Activated CD8-positive, alpha-beta T cell treated with anti-CD3 and anti-CD28 coated beads for 36 hours (primary cell): ENCODE results near the gene TMEM169. TPM values are rescaled to one million over a fixed set of nuclear protein-coding genes. Genes with fewer than 3 reads are reported as not detected.

ENCODE experiments used
- ATAC-seq: fragments of 200-7000 bp; cut with Tn5 transposase; one replicate; pipeline ENCODE4 v1.10.0; 2021; ENCODE audit warnings: mild to moderate bottlenecking, moderate library complexity
- CTCF ChIA-PET: fragments of 350-600 bp; sonication (Branson Sonifier 250); formaldehyde crosslinking; loops from one replicate; lab custom pipeline; 2021; ENCODE audit warnings: antibody characterized with exemption; lab: Charles Lee
- POLR2A ChIA-PET: fragments of 350-600 bp; sonication (Branson Sonifier 250); formaldehyde crosslinking; loops from one replicate; lab custom pipeline; 2021; ENCODE audit warnings: antibody characterized with exemption; lab: Charles Lee
- DNase-seq: peaks from one replicate; pipeline ENCODE4 v3.0.0-alpha.2; 2020
- H3K27ac Mint-ChIP-seq: one replicate; pipeline ENCODE4 v1.8.0; 2021; ENCODE audit warnings: mild to moderate bottlenecking, mixed read lengths
- H3K27me3 Mint-ChIP-seq: one replicate; pipeline ENCODE4 v1.8.0; 2021; ENCODE audit warnings: mixed read lengths
- H3K36me3 Mint-ChIP-seq: one replicate; pipeline ENCODE4 v1.8.0; 2021; ENCODE audit warnings: low read depth, mixed read lengths
- H3K4me1 Mint-ChIP-seq: one replicate; pipeline ENCODE4 v1.8.0; 2021; ENCODE audit warnings: low read depth, mixed read lengths
- H3K4me3 Mint-ChIP-seq: one replicate; pipeline ENCODE4 v1.8.0; 2021; ENCODE audit warnings: mild to moderate bottlenecking, moderate library complexity, mixed read lengths
- H3K9me3 Mint-ChIP-seq: one replicate; pipeline ENCODE4 v1.8.0; 2021; ENCODE audit warnings: mixed read lengths
- intact Hi-C: fragments of 100-400 bp; cut with micrococcal nuclease; formaldehyde crosslinking; loops from one replicate; pipeline ENCODE4 v1.10.0; 2022
- total RNA-seq, 2 experiments: library from RNA; stranded (reverse); gene quantifications; one replicate each; pipeline ENCODE4 v1.2.3, GENCODE V29; 2021
- TF ChIP-seq, protein P1 (sequence below): fragments of 200-600 bp; IDR thresholded peaks from one replicate; pipeline ENCODE4 v1.8.0; 2022; ENCODE audit warnings: antibody characterized with exemption, mild to moderate bottlenecking

Gene TMEM169
- total RNA-seq, 2 experiments from 2014 or later: 0.76 to 0.83 TPM

DNA sequence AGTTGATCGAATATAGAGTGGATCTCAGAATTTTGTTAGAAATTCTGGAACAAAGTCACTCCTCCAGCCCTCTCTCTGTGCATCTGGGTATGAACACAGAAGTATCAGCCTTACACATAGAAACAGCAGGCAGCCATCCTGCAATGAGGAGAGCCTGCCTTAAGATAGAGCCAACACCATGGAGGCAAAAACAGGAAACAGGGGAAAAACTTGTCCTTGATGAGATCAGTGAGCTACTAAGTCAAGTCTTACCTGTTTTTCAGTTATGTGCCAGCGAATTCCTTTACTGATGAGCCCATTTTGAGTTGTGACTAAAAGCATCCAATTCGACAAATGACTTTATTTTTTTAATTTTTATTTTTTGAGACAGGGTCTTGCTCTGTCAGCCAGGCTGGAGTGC, 41.8 kb upstream of the TMEM169 start:
- no peak overlapping the region for H3K4me3 Mint-ChIP-seq
- ChIA-PET POLR2A (no interaction called here), CTCF (no interaction called here)
- TF ChIP-seq, protein P1, sequence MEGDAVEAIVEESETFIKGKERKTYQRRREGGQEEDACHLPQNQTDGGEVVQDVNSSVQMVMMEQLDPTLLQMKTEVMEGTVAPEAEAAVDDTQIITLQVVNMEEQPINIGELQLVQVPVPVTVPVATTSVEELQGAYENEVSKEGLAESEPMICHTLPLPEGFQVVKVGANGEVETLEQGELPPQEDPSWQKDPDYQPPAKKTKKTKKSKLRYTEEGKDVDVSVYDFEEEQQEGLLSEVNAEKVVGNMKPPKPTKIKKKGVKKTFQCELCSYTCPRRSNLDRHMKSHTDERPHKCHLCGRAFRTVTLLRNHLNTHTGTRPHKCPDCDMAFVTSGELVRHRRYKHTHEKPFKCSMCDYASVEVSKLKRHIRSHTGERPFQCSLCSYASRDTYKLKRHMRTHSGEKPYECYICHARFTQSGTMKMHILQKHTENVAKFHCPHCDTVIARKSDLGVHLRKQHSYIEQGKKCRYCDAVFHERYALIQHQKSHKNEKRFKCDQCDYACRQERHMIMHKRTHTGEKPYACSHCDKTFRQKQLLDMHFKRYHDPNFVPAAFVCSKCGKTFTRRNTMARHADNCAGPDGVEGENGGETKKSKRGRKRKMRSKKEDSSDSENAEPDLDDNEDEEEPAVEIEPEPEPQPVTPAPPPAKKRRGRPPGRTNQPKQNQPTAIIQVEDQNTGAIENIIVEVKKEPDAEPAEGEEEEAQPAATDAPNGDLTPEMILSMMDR: no peak
- H3K27ac Mint-ChIP-seq: no peak overlapping the region
- H3K36me3 Mint-ChIP-seq: peaks cover 7% of the 10 kb centered on the region
- H3K9me3 Mint-ChIP-seq: no peaks in the 10 kb centered on the region
- H3K27me3 Mint-ChIP-seq: no peaks in the 10 kb centered on the region
- DNase-seq: no peak
- intact Hi-C loops: no loop called here
- H3K4me1 Mint-ChIP-seq: peaks cover 2% of the 10 kb centered on the region
- ATAC-seq: no peak

DNA sequence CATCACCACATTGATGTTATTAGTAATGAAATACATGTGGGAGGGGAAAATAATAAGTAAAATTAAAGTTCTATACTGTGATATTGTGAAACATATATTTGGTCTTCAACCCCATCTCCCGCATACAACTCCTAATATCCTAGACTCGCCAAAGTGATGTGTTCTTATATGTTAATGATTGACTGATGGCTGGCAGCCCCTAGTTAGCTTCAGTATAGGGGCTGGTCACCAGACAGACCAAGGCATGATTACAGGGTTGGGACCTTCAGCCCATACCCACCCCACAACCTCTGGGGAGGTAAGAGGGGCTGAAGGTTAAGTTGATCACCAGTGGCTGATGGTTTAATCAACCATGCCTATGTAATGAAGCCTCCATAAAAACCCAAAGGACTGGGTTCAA, 40.3 kb upstream of the TMEM169 start:
- CTCF ChIA-PET: interaction anchor here (1.8 to 2.4 kb wide), 2 partner anchors 7 to 18 kb away, joined by 6 to 9 read pairs; no protein-coding TSS in a partner anchor
- H3K27me3 Mint-ChIP-seq: no peaks in the 10 kb centered on the region
- TF ChIP-seq, protein P1: no peak
- ATAC-seq (no peak), DNase-seq (no peak)
- intact Hi-C loops: no loop called here
- peaks cover 8% of the 10 kb centered on the region for H3K4me1 Mint-ChIP-seq
- peaks cover 7% of the 10 kb centered on the region for H3K36me3 Mint-ChIP-seq
- no peak overlapping the region for H3K4me3 Mint-ChIP-seq
- POLR2A ChIA-PET: no interaction called here
- no peaks in the 10 kb centered on the region for H3K9me3 Mint-ChIP-seq
- H3K27ac Mint-ChIP-seq: no peak overlapping the region

DNA sequence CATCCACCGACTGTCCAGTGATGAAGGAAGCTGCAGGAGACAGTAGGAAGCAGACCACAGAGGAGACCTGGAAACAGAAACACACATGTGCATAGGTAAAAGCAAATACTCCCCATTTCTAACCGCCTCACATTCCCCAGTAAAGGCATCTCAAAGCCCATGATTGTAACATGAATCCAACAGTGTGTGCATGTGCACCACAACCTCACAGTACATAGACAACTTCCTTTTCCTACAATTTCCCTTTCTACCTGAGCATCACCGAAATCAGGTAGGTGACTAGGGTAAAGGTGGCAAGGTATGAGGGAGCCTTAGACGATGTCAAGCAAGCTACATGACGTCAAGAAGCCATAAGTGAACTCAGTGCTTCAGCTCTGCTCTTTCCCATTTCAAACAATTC, 37.8 kb upstream of the TMEM169 start:
- peaks cover 8% of the 10 kb centered on the region for H3K4me1 Mint-ChIP-seq

DNA sequence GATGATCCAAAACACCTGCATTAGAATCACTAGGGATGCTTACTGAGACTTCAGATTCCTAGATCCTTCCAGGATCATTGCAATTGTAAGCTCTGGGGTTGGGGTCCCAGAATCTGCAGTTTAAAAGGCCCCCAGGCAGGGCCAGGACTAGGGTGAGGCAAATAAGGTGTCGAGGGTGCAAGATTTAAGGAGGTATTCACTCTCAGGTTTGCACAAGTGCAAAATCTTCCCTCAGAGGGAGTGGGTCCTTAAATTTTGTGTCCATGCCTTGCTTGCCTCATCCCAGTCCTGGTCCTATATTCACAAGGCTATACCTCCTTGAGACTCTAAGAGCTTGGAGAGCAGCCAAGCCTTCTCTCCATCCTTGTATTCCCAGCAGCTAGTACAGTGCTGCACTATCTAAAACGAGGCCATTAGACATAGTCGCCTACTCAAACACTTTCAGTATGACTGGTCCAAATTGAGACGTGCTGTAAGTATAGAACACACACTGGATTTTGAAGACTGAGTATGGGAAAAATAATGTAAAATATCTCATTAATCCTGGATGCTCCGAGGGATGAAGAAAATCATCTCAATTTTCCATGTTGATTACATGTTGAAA, 36.7 kb upstream of the TMEM169 start:
- intact Hi-C loops: no loop called here
- Mint-ChIP-seq H3K4me3 (no peak overlapping the region), H3K36me3 (peaks cover 9% of the 10 kb centered on the region), H3K27ac (no peak overlapping the region), H3K27me3 (no peaks in the 10 kb centered on the region), H3K9me3 (no peaks in the 10 kb centered on the region), H3K4me1 (peaks cover 8% of the 10 kb centered on the region)
- ChIA-PET POLR2A (interaction anchor here (1.1 kb wide), 1 partner anchor 13 kb away, joined by 3 read pairs; no protein-coding TSS in a partner anchor), CTCF (interaction anchor here (1.3 to 1.6 kb wide), 5 partner anchors 11 to 65 kb away, joined by 3 to 12 read pairs (median 3); no protein-coding TSS in a partner anchor)
- TF ChIP-seq, protein P1: no peak
- peak; percentile 61 for ATAC-seq
- no peak for DNase-seq

More for the DNA sequence above, 37.8 kb upstream of the TMEM169 start:
- peaks cover 7% of the 10 kb centered on the region for H3K36me3 Mint-ChIP-seq
- TF ChIP-seq, protein P1: no peak
- no peaks in the 10 kb centered on the region for H3K27me3 Mint-ChIP-seq
- no peaks in the 10 kb centered on the region for H3K9me3 Mint-ChIP-seq
- ATAC-seq (no peak), DNase-seq (no peak)
- no peak overlapping the region for H3K27ac Mint-ChIP-seq
- CTCF ChIA-PET: interaction anchor here (0.9 to 1.5 kb wide), 5 partner anchors 10 to 66 kb away, joined by 3 to 9 read pairs (median 4); no protein-coding TSS in a partner anchor
- H3K4me3 Mint-ChIP-seq: no peak overlapping the region
- intact Hi-C loops: no loop called here
- POLR2A ChIA-PET: interaction anchor here (0.5 kb wide), 1 partner anchor 447 kb away, joined by 3 read pairs; no protein-coding TSS in a partner anchor

DNA sequence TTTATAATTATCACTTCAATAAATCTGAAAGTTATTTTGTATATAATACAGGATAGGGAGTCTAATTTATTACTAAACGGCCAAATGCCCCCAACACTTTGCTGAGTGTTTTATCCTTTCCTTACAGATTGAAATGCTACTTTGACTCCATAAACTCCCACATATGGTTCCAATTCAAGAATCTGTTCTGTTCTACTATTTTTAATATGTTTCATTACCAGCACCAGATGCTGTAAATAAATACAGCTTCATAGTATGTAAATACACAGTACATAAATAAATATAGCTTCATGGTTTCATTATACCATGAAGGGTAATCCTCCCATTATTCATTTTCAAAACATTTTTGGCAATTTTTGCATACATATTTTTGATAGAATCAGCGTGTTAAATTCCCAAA, 34.3 kb upstream of the TMEM169 start:
- Mint-ChIP-seq H3K4me3 (no peak overlapping the region), H3K27me3 (no peaks in the 10 kb centered on the region), H3K9me3 (no peaks in the 10 kb centered on the region), H3K4me1 (peaks cover 8% of the 10 kb centered on the region), H3K27ac (no peak overlapping the region), H3K36me3 (peaks cover 11% of the 10 kb centered on the region)
- TF ChIP-seq, protein P1: no peak
- ChIA-PET CTCF (interaction anchor here (0.9 to 2.3 kb wide), 4 partner anchors 12 to 93 kb away, joined by 3 to 10 read pairs (median 4); no protein-coding TSS in a partner anchor), POLR2A (interaction anchor here (1.0 kb wide), 1 partner anchor 15 kb away, joined by 4 read pairs; no protein-coding TSS in a partner anchor)
- ATAC-seq: no peak
- DNase-seq: no peak
- intact Hi-C loops: no loop called here
